ENCODE data around the gene PLCG1.
"Not testable (repeated sequence)": the region's sequence is repeated elsewhere in the genome, so short reads cannot be mapped to it uniquely, and the experiment has no call there.

The PLCG1 gene

GRCh38 chr20:41125530-41126457 is 11.5 kb upstream of the PLCG1 start:
- 0 out of 2 replicates have a peak, but pooled peaks cover 4% of the 10 kb centered on the region for H3K36me3 ChIP-seq (ENCODE audit: insufficient read depth)
- H3K4me2 ChIP-seq, result no peak overlapping the region
- no peak overlapping the region for H3K4me3 ChIP-seq (IDR thresholded peaks at IDR 0.05; ENCODE audit: insufficient read depth, low read depth, low read length)
- no peaks in the 10 kb centered on the region for H3K27me3 ChIP-seq (ENCODE audit: insufficient read depth, low read depth)
- no peaks in the 10 kb centered on the region for H3K79me2 ChIP-seq (ENCODE audit: insufficient read depth, low read depth)
- H3K9ac ChIP-seq, result no peak overlapping the region
- TF ChIP-seq CTCF (conservative IDR thresholded peaks at IDR 0.05; ENCODE audit: low read depth, low read length), result no peak
- no peak overlapping the region for H2AFZ ChIP-seq (ENCODE audit: low read depth)
- H3K4me1 ChIP-seq (ENCODE audit: low read depth, poor library complexity, severe bottlenecking), result no peaks in the 10 kb centered on the region
- no peak overlapping the region for H3K27ac ChIP-seq
- no peaks in the 10 kb centered on the region; the same call in 1 of the 2 replicates for H4K20me1 ChIP-seq (ENCODE audit: insufficient read depth)

- H3K9ac ChIP-seq, result no peak overlapping the region
- no peak overlapping the region for H3K27ac ChIP-seq
- no peaks in the 10 kb centered on the region for H3K36me3 ChIP-seq (ENCODE audit: insufficient read depth)
- H3K27me3 ChIP-seq (ENCODE audit: insufficient read depth, low read depth), result no peaks in the 10 kb centered on the region
- H4K20me1 ChIP-seq (ENCODE audit: insufficient read depth), result no peaks in the 10 kb centered on the region
- TF ChIP-seq CTCF (conservative IDR thresholded peaks at IDR 0.05; ENCODE audit: low read depth, low read length), result no peak
- H3K4me2 ChIP-seq, result no peak overlapping the region
- peaks cover 5% of the 10 kb centered on the region for H3K4me1 ChIP-seq (ENCODE audit: low read depth, poor library complexity, severe bottlenecking)
- H2AFZ ChIP-seq (ENCODE audit: low read depth), result no peak overlapping the region
- H3K4me3 ChIP-seq (IDR thresholded peaks at IDR 0.05; ENCODE audit: insufficient read depth, low read depth, low read length), result no peak overlapping the region
- no peaks in the 10 kb centered on the region for H3K79me2 ChIP-seq (ENCODE audit: insufficient read depth, low read depth)
Observed at GRCh38 chr20:41126719-41127118, 10.6 kb upstream of the PLCG1 start.

GRCh38 chr20:41128317-41128716 is 9.0 kb upstream of the PLCG1 start:
- not testable (repeated sequence) for H3K4me3 ChIP-seq (IDR thresholded peaks at IDR 0.05; ENCODE audit: insufficient read depth, low read depth, low read length); H3K4me1 ChIP-seq (ENCODE audit: low read depth, poor library complexity, severe bottlenecking); H3K36me3 ChIP-seq (ENCODE audit: insufficient read depth)

GRCh38 chr20:41131594-41132387 is 5.6 kb upstream of the PLCG1 start:
- Histone ChIP-seq H3K4me1 (ENCODE audit: low read depth, poor library complexity, severe bottlenecking) (peaks cover 8% of the 10 kb centered on the region), H3K27ac (no peak overlapping the region), H3K27me3 (ENCODE audit: insufficient read depth, low read depth) (no peaks in the 10 kb centered on the region), H3K4me2 (no peak overlapping the region), H3K9ac (no peak overlapping the region), H3K36me3 (ENCODE audit: insufficient read depth) (no peaks in the 10 kb centered on the region), H2AFZ (ENCODE audit: low read depth) (no peak overlapping the region), H3K79me2 (ENCODE audit: insufficient read depth, low read depth) (no peaks in the 10 kb centered on the region), H3K4me3 (IDR thresholded peaks at IDR 0.05; ENCODE audit: insufficient read depth, low read depth, low read length) (no peak overlapping the region), H4K20me1 (ENCODE audit: insufficient read depth) (no peaks in the 10 kb centered on the region)
- no peak for TF ChIP-seq CTCF (conservative IDR thresholded peaks at IDR 0.05; ENCODE audit: low read depth, low read length)

More at GRCh38 chr20:41128317-41128716, 9.0 kb upstream of the PLCG1 start:
- H3K9ac ChIP-seq; H4K20me1 ChIP-seq (ENCODE audit: insufficient read depth); H3K79me2 ChIP-seq (ENCODE audit: insufficient read depth, low read depth); H3K4me2 ChIP-seq; H3K27ac ChIP-seq; H2AFZ ChIP-seq (ENCODE audit: low read depth); H3K27me3 ChIP-seq (ENCODE audit: insufficient read depth, low read depth): not testable (repeated sequence)

GRCh38 chr20:41132388-41132775 is 5.0 kb upstream of the PLCG1 start:
- not testable (repeated sequence) for H3K27me3 ChIP-seq (ENCODE audit: insufficient read depth, low read depth); H4K20me1 ChIP-seq (ENCODE audit: insufficient read depth); H3K27ac ChIP-seq; H3K4me3 ChIP-seq (IDR thresholded peaks at IDR 0.05; ENCODE audit: insufficient read depth, low read depth, low read length); H3K79me2 ChIP-seq (ENCODE audit: insufficient read depth, low read depth); H3K36me3 ChIP-seq (ENCODE audit: insufficient read depth); H2AFZ ChIP-seq (ENCODE audit: low read depth); H3K4me2 ChIP-seq; H3K9ac ChIP-seq; H3K4me1 ChIP-seq (ENCODE audit: low read depth, poor library complexity, severe bottlenecking)
